ENCODE results near the gene B3GNT4.
A peak's percentile ranks its signal among the peaks of the same experiment; 100 is the strongest.

Gene B3GNT4

GRCh38 chr12:122205053-122205925 lies 1.8 kb downstream of the B3GNT4 start:
- Histone ChIP-seq H3K9ac (no peak overlapping the region), H3K9me3 (replicated peaks in 1 of 11) (no peaks in the 10 kb centered on the region), H3K4me1 (peaks cover 37 to 50% (median 42%) of the 10 kb centered on the region in 10 experiments), H4K20me1 (peaks cover 36 to 80% (median 51%) of the 10 kb centered on the region in 11 experiments; a peak in 21 of 22 replicates), H3K4me3 (peak overlapping the region in 2 of 10 experiments; percentile 68 to 75; a peak in 1 of 20 replicates), H3K27me3 (peaks cover 63 to 83% (median 71%) of the 10 kb centered on the region in 11 experiments), H3K4me2 (peak overlapping the region in 7 of 11 experiments; percentile 38 to 100 (median 71); a peak in 11 of 22 replicates), H3K27ac (no peak overlapping the region), H3K36me3 (peaks cover 35 to 44% (median 39%) of the 10 kb centered on the region in 11 experiments)
- no peak for TF ChIP-seq Cebpa-rat (IDR thresholded peaks at IDR 0.05)

- Histone ChIP-seq H3K4me2 (peak overlapping the region in 5 of 11 experiments; percentile 38 to 79 (median 65); a peak in 9 of 22 replicates), H4K20me1 (peaks cover 36 to 73% (median 57%) of the 10 kb centered on the region in 11 experiments; a peak in 21 of 22 replicates), H3K36me3 (peaks cover 45 to 55% (median 49%) of the 10 kb centered on the region in 11 experiments)
Measured at GRCh38 chr12:122206111-122206881, 2.8 kb downstream of the B3GNT4 start.

GRCh38 chr12:122206976-122207375 lies 3.5 kb downstream of the B3GNT4 start:
- Histone ChIP-seq H3K4me1 (peaks cover 20 to 34% (median 27%) of the 10 kb centered on the region in 10 experiments), H3K36me3 (peaks cover 51 to 61% (median 56%) of the 10 kb centered on the region in 11 experiments), H4K20me1 (peaks cover 36 to 69% (median 59%) of the 10 kb centered on the region in 11 experiments; a peak in 21 of 22 replicates), H3K27ac (no peak overlapping the region), H3K27me3 (peaks cover 56 to 66% (median 60%) of the 10 kb centered on the region in 11 experiments), H3K4me3 (no peak overlapping the region), H3K4me2 (no peak overlapping the region), H3K9ac (no peak overlapping the region), H3K9me3 (replicated peaks in 1 of 11) (no peaks in the 10 kb centered on the region)
- TF ChIP-seq Cebpa-rat (IDR thresholded peaks at IDR 0.05): no peak

More at GRCh38 chr12:122206111-122206881, 2.8 kb downstream of the B3GNT4 start:
- H3K27ac ChIP-seq: no peak overlapping the region
- TF ChIP-seq Cebpa-rat (IDR thresholded peaks at IDR 0.05): no peak
- H3K4me1 ChIP-seq: peaks cover 27 to 40% (median 32%) of the 10 kb centered on the region in 10 experiments
- H3K27me3 ChIP-seq: peaks cover 62 to 73% (median 67%) of the 10 kb centered on the region in 11 experiments
- H3K4me3 ChIP-seq: no peak overlapping the region
- H3K9ac ChIP-seq: no peak overlapping the region
- no peaks in the 10 kb centered on the region for H3K9me3 ChIP-seq (replicated peaks in 1 of 11)

DNA sequence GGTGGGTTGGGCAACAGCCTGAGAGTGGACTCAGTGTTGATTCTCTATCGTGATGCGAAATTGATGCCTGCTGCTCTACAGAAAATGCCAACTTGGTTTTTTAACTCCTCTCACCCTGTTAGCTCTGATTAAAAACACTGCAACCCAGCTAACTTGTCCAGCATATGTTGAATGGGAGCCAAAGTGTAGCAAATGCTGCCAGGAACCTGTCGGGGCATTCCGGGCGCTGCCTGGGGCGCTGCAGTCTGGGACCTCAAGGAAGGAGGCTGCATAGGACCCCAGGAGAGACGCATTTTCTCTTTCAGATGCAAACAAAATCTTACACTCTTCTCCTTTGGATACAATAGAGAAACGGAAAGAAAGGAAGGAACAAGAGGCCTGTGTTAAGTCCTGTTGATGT lies 3.9 kb downstream of the B3GNT4 start:
- no peak for TF ChIP-seq Cebpa-rat (IDR thresholded peaks at IDR 0.05)
- peaks cover 55 to 65% (median 60%) of the 10 kb centered on the region in 11 experiments for H3K36me3 ChIP-seq
- H3K4me1 ChIP-seq: peaks cover 19 to 34% (median 26%) of the 10 kb centered on the region in 10 experiments
- no peaks in the 10 kb centered on the region for H3K9me3 ChIP-seq (replicated peaks in 1 of 11)
- no peak overlapping the region for H3K4me3 ChIP-seq
- peaks cover 52 to 62% (median 56%) of the 10 kb centered on the region in 11 experiments for H3K27me3 ChIP-seq
- peaks cover 36 to 69% (median 59%) of the 10 kb centered on the region in 11 experiments; a peak in 21 of 22 replicates for H4K20me1 ChIP-seq
- no peak overlapping the region for H3K9ac ChIP-seq
- no peak overlapping the region for H3K4me2 ChIP-seq
- H3K27ac ChIP-seq: no peak overlapping the region

DNA sequence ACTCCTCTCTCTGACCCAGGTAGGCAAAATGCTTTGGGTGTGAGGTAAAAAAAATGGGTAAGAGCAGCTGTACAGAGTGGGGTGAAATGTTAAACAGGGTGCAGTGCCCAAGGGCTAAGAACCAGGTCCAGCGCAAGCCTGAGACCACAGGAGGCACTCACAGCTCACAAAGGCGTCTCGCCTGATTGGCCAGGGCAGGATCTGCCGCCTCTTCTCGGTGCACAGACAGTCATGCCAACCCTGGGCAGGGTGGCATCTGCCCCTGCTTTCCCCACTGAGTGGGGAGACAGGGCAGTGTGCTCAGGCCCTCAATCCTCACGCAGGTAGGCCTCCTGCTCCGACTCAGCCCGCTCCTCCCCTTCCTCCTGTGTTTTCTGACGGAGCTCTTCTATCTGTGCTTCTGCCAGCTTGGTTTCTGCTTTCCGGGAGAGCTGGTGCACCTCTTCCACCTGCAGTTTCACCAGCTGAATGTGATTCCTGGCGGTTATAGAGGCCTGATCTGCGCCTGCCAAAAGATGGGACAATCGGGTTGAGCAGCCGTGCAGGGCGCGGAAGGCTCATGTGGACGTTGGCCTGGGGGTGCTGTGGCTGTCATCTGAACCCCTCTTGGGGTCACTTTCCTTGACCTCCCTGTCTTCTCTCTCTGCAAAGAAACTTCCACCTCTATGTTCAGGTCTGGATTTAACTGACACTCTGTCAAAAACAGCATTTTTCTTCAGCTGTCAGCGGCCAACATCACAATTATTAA lies 4.7 kb downstream of the B3GNT4 start:
- Histone ChIP-seq H3K27ac (no peak overlapping the region), H3K4me2 (no peak overlapping the region), H3K27me3 (peaks cover 43 to 53% (median 47%) of the 10 kb centered on the region in 11 experiments), H3K36me3 (peaks cover 64 to 74% (median 69%) of the 10 kb centered on the region in 11 experiments), H3K9me3 (replicated peaks in 1 of 11) (no peaks in the 10 kb centered on the region), H3K4me3 (no peak overlapping the region), H3K9ac (peak overlapping the region in 1 of 11 experiments; percentile 27; a peak in 2 of 22 replicates), H4K20me1 (peaks cover 36 to 69% (median 56%) of the 10 kb centered on the region in 11 experiments; a peak in 21 of 22 replicates), H3K4me1 (peaks cover 12 to 28% (median 20%) of the 10 kb centered on the region in 10 experiments)
- TF ChIP-seq Cebpa-rat (IDR thresholded peaks at IDR 0.05): no peak

- H3K4me1 ChIP-seq: peaks cover 0 to 13% (median 0%) of the 10 kb centered on the region in 10 experiments; a peak in 2 of 20 replicates
- H4K20me1 ChIP-seq: peaks cover 5 to 86% (median 47%) of the 10 kb centered on the region in 11 experiments; a peak in 18 of 22 replicates
- H3K36me3 ChIP-seq: peaks cover 96 to 100% (median 98%) of the 10 kb centered on the region in 11 experiments
- no peak overlapping the region for H3K9ac ChIP-seq
- H3K4me2 ChIP-seq: 0 out of 22 replicates have a peak overlapping the region, but pooled peaks of 1 of the 11 experiments have one; percentile 21
- H3K27ac ChIP-seq: no peak overlapping the region
- TF ChIP-seq Cebpa-rat (IDR thresholded peaks at IDR 0.05): no peak
- no peaks in the 10 kb centered on the region for H3K27me3 ChIP-seq
- H3K4me3 ChIP-seq: no peak overlapping the region
- no peaks in the 10 kb centered on the region for H3K9me3 ChIP-seq (replicated peaks in 1 of 11)
Measured at GRCh38 chr12:122215771-122216170, 12.3 kb downstream of the B3GNT4 start.

DNA sequence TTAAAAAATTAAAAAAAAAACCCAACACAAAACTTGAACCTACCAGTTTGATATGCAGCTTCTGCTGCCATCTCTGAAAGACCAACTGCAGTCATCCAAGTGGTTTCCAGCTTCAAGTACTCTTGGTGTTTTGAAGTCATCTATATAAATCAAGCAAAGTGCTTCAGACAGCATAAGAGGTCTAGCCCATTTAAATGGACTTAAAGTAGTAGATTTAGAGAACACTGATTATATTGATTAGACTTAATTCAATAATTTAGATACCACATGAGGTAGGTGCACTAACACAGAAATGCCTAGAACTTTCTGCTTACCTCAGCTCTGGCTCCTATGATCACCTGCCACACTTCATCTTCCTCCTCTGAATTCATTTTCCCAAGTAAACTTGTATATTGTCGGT lies 12.9 kb downstream of the B3GNT4 start:
- Histone ChIP-seq H3K27me3 (no peaks in the 10 kb centered on the region), H3K4me1 (peaks cover 0 to 13% (median 0%) of the 10 kb centered on the region in 10 experiments; a peak in 2 of 20 replicates), H3K9ac (0 out of 22 replicates have a peak overlapping the region, but pooled peaks of 1 of the 11 experiments have one; percentile 15), H3K9me3 (replicated peaks in 1 of 11) (no peaks in the 10 kb centered on the region), H4K20me1 (peaks cover 12 to 86% (median 53%) of the 10 kb centered on the region in 11 experiments; a peak in 18 of 22 replicates), H3K4me2 (0 out of 22 replicates have a peak overlapping the region, but pooled peaks of 1 of the 11 experiments have one; percentile 21), H3K27ac (no peak overlapping the region), H3K4me3 (no peak overlapping the region), H3K36me3 (peaks cover 96 to 100% (median 98%) of the 10 kb centered on the region in 11 experiments)
- TF ChIP-seq Cebpa-rat (IDR thresholded peaks at IDR 0.05): no peak

All from BLaER1 treated with 17β-estradiol and CSF1 and Interleukin-3, amounts not matched to agents 10 nM and 100 nM (cell line).